NCI-H446 treated with DMSO at 0.1 percent for 48 hours (cell line): ENCODE results near the gene CSMD2.
"Not testable (repeated sequence)": the region's sequence is repeated elsewhere in the genome, so short reads cannot be mapped to it uniquely, and the experiment has no call there.

Experiments
- DNase-seq: peaks from one replicate; lab custom pipeline; 2025; lab: John Stamatoyannopoulos, UW

Gene CSMD2

DNA sequence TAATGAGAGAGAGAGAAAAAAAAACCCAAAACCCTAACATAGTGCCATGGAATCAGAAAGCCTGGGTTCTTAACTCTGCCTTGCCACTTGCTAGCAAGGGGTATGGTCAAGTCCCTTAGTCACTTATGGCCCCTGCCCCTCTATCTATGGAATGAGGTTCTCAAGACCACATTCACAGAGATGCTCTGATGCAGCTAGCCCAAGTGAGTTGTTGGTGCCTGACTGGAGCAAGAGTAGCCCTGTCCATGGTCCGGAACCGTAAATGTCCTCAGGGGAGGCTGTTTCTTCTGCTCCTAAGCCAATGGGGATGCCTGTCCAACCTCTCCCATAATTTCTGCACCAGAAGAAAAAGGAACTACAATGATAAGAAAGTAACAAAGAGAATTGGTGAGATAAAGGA is 56.8 kb downstream of the CSMD2 start:
- DNase-seq = no peak

DNA sequence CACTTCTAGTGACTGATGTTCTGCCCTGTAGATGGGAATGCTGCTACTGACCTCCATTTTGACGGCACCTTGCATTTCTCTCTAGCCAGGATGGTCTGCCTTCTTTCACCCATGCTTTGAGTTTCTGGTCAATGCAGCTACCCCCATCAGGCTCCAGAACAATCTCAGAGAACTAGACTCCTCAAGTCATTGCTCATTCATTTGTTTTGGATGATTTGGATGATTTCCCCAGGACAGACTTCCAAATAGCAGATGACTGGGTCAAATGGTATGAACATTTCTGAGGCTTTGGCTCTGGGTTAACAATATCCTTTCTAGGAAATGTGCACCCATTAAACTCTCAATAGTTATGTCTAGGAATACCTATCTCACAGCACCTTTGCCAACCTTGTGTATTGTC is 63.9 kb downstream of the CSMD2 start:
- no peak for DNase-seq

DNA sequence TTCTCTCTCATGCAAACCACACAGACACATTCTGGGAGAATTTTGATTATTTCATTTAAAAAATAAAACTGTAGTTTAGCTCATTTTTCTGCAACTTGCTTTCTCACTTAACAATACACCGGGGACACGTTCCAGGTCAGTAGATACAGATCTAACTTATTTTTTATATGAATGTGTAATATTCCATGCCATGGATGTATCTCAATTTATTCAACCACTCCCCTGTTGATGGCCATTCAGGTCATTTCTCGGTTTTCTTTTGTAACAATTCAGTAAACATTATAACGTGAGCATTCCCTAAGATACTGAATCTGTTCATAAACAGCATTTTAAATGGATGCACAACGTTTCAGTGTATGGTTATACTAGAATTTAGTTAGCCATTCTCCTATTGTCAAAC is 64.7 kb downstream of the CSMD2 start:
- DNase-seq = no peak

DNA sequence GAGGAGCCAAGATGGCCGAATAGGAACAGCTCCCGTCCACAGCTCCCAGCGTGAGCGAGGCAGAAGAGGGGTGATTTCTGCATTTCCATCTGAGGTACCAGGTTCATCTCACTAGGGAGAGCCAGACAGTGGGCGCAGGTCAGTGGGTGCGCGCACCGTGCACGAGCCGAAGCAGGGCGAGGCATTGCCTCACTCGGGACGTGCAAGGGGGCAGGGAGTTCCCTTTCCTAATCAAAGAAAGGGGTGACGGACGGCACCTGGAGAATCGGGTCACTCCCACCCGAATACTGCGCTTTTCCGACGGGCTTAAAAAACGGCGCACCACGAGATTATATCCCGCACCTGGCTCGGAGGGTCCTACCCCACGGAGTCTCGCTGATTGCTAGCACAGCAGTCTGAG is 72.6 kb downstream of the CSMD2 start:
- DNase-seq = not testable (repeated sequence)

DNA sequence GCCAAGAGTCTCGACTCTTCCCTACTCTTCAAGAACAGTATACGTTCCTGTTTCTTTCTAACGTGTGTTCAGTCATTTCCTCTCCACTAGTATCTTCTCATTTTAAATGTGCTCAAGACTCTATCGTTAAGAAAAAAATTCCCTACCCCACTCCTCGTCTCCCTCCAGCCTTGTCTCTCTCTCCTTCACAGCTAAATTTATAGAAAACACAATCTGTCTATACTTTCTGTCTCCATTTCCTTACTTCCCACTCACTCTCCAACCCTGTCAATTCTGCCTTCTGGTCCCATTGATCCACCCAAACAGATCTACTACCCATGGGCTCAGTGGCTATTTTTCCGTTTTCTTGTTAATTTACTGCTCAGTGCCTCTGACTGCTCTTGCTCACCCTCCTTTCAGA is 75.3 kb downstream of the CSMD2 start:
- no peak for DNase-seq

DNA sequence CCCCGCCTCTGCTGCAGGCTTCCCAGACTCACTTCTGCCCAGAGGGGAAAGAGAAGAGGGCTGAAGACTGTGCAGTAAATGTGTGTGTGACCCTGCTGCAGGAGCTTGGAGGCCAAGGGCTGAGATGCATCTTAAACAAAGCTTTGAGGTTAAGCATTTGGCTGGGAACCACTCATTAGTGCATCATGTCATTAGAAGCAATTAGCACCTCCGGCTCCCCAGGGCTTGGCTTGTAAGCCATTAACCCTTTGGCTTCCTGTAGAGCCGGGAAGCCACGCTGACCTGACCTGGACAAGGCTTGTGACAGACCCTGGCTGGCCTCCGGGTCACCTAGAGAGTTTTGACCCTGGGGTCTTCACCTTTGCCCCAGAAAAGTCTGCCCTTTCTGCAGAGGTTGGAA is 77.0 kb downstream of the CSMD2 start:
- DNase-seq = no peak

DNA sequence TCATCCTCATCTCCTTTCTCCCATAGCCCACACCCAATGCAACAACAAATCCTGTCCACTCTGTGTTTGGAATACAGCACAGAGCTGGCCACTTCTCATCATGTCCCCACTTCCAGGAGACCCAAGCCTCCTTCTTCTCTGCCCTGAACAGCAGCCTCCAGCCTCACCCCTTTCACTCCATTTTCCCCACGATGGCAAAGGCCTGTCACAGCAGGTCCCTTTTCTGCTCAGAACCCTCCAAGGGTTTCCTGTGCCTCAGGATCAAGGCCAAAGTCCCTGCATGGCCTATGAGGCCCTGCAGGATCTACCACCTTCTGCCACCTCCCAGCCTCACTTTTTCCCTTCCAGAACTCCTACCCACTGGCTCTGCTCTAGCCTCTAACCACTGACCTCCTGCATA is 78.5 kb downstream of the CSMD2 start:
- no peak for DNase-seq

DNA sequence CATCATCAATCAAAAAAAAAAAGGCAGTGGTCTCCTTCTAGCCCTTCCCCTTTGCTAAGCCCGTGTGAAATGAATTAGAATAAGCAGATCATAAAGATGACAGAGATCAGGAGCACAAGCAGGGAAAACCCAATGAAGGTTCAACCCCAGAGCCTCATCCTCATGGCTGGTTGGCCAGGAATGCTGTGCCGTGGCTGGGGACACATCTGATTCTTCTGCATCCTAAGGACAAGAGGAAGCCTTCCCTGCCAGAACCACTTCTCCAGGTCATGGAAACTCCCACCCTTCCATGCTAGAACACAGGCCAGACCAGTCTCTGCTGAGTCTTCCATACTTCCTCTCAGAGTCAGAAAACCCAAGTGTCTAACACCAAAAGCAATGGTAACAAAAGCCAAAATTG is 81.1 kb downstream of the CSMD2 start:
- DNase-seq = no peak

DNA sequence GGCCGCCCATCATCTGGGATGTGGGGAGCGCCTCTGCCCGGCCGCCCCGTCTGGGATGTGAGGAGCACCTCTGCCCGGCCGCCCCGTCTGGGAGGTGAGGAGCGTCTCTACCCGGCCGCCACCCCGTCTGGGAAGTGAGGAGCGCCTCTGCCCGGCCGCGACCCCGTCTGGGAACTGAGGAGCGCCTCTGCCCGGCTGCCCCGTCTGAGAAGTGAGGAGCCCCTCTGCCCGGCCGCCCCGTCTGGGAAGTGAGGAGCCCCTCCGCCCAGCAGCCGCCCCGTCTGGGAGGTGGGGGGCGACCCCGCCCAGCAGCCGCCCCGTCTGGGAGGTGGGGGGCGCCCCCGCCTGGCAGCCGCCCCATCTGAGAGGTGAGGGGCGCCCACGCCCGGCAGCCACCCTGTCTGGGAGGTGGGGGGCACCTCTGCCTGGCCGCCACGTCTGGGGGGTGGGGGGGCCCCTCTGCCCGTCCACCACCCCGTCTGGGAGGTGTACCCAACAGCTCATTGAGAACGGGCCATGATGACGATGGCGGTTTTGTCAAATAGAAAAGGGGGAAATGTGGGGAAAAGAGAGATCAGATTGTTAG is 82.9 kb downstream of the CSMD2 start:
- not testable (repeated sequence) for DNase-seq

DNA sequence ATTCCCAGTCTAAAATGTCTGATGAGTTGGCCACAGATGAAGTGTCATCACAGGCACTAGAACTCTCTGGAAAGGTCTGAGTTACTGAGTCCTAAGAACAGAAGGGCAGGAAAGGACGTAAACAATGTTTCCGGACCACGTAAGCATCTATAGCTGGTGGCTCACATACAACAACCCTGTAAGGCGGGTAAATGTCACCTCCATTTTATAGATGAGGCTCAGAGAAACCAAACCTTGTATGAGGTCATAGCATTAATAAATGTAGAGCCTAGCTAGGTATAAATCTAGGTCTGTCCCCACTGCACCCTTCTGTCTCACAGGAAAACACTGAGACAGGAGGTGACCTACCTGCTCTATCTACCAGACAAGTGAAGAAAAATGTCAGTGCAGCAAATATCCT is 86.6 kb downstream of the CSMD2 start:
- DNase-seq = no peak

DNA sequence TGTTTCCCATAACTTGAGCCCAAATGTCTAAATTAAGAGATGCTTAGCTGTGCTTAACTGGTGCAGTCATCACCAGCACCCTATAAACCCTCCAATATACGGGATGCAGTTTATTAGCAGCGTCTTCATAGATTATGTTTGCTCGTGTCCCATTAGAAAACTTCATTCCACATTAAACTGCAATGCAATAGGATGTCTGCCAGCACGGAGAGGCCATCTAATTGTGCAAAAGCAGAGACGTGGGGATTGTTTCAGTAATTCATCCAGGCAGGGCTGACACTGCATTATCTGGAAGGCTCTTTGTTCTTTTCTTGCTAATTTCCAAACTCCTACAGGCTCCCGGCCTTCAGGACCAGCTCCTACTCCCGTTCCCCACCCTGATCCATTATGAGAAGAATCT is 89.5 kb downstream of the CSMD2 start:
- DNase-seq = no peak

DNA sequence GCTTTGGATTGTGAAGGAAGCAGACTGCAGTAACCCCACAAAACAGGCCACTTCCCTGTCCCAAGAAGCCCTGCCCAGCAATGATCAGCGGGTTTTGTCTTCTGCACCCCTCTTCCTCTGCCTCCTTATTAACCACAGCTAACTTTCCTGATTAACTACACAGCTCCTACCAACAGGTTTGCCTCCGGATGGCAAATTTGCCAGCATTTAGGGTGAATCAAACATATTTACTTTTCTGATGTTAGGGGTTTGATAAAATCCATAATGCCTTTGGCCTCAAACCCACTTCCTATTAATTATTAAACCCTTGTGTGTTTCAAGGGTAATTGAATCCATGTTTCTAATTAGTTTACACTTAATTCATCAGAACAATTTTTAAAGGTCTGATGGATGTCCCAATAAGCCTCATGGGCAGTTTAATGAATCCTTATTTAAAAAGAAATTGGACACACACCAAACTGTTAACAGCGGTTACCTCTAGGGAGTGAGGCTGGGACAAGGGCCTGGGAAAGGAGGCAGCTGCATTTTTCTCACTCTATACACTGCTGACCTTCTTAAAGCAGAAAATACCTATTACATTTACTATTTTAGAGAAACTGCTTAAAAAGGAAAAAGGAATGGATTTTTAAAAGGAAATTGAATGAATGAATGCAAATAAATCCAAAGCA is 91.9 kb downstream of the CSMD2 start:
- DNase-seq = no peak

DNA sequence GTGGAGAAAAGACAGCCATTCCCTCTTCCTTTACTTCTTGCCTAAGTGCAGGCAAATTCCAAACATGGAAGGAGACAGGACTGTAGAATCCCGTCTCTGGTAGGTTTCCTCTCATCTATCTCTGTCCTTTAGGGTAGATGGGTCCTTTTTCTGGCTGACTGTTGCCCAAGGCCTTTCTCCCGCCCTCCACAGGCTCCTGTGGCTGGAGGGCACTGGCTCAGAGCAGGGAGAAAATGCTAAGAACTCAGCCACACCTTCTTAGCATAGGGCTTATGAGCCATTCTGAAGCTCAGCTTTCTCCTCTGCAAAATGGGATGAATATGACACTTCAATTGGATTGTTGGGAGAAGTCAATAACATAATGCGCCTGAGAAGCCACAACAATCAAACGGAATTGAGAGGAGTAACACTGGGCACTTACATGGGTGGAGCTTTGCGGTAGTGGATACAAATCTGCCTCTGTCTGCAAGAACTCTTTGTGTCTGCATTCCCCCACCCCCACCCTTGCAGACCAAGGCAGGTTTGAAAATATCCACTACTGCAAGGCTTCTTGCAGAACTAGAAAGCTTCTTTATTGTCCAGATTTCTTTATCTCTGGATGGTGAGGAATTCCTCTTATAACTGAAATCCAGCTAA is 94.7 kb downstream of the CSMD2 start:
- DNase-seq = no peak

DNA sequence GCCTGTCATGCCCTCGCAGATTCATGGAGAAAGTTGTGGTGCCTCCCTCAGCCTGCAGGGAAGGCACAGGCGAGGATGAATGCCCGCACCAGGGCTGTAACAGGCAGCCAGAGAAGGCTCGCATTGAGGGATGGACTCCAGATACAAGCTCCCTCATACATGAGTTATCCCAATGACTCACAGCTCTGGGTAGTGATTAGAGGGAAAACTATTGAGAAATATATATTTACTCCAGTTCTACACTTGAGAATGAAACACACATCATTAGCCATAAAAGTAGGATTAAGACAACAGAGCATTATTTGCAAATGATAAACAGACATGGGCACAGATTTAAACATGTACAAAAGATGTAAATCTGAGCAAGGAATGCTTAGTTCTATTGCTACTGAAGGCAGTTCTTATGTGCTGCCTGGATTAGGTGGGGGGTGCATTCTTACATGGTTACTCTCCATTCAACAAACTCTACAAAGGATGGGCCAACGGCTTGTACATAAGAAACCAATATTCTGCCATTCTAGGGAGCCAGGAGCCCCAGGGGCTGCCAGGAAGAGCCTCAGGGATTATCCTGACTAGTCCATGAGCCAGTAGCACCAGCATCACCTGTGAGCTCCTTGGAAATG is 97.9 kb downstream of the CSMD2 start:
- no peak for DNase-seq

DNA sequence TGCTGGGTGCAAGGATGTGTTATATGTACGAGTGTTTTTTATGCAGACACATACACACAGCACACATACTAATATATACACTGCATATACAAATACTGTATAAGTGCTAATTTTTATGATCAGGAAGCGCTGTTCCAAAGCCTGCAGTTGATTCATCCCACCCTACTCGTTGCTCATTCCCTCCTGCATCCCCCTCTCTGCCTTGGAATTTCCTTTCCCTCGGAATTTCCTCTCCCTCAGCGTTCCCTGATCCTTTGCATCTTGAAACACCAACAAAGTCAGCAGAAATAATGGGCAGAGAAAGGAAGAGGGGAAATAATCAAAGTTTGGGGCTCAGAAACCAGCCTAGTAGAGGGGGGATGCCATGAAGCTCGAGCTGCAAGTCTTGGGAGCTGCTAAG is 98.9 kb downstream of the CSMD2 start:
- DNase-seq = no peak

DNA sequence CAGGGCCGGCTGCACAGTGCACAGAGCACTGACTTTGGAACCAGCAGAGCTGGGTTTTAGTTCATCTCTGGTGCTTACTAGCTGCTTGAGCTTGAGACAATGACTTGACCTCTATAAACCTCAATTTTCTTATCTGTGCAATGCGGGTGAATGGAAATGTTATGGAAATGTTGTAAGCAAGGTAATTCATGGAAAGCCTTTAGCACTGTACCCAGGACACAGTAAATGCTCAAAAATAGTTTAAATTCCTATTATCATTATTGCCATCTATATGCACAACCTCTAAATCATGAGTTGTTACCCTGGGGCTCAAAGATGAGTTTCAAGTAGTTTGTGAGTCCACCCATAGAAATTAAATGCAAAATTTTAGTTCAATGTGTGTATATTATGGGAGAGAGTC is 99.5 kb downstream of the CSMD2 start:
- DNase-seq = no peak

DNA sequence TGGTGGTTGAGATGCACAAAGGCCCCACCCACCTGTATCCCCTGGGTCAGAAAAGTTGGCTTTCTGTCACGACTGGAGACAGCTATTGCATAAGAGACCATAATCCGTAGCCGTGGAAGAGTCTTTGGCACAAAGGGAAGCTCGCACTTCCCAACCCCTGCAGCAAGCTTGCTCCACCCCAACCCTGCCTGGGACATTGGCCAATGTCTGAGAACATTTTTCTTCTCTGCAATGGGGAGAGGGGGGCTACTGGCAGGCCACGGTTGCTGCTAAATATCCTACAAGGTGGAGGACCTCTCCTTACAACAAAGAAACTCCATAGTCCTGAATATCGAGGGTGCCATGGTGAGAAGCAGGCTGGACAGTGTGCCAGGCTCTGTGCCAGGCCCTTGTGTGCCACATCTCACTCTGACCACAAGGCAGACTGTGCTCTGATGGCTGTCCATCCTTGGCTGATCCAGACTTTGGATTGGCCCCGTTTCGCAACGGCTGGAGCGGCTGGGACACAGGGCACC is 104.1 kb downstream of the CSMD2 start:
- no peak for DNase-seq

DNA sequence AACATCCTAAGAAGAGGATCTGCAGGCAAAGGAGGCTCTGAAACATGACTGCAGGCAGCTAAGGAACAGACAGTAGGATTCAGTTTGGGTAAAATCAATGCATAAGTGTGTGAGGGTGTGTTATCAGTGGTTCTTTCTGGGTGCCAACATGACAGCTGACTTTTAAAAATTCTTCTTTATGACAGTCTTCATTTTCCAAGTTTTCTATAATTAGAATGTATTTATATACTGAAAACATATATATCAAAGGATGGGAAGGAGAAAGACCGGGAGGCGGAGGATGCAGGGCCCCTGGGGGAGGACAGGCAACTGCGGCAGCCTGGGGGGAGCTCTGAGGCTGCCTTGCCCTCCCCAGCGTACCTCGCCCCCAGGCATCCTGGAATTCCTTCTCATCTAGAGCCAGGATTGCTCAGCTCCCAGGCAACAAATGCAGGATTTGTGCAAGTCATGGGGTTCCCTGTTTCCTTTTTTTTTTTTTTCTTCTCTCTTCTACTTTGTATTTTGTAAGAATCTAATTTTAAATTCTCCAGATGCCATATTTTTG is 104.8 kb downstream of the CSMD2 start:
- DNase-seq = no peak

DNA sequence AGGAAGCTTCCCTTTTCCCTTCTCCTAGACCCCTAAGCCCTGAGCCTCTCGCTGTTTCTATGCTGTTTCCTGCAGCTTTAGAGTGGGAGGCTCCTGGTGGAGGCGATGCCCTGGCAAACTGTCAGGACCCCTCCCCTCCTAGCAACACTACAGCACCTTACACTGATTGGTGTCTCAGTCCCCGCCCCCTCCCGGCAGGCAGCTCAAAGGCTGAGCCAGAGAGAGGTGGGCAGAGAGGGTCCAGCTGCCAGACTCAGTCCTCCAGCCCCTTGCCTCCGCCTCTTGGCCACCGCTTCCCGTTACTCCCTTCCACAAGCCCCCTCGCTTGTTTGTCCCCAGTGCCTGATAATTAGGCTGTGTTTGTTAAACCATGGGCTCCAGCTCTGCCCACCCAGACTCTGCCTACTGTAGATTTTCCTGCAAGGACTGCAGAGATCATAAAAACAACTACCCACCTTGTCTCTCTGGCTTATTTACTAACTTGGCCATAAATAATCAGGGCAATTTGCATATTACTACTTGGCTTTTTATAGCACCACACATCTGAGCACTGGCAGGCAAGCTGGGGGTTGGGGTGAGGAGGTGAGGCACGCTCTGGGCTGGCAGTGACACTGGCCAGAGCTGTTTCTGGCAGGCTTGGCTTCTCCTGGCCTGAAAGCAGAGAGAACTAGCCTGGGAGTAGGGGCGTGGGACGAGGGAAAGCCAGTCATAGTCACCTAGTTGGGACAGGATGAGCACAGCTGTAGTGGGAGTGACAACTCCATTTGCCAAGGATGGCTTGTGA is 107.5 kb downstream of the CSMD2 start:
- DNase-seq = no peak

DNA sequence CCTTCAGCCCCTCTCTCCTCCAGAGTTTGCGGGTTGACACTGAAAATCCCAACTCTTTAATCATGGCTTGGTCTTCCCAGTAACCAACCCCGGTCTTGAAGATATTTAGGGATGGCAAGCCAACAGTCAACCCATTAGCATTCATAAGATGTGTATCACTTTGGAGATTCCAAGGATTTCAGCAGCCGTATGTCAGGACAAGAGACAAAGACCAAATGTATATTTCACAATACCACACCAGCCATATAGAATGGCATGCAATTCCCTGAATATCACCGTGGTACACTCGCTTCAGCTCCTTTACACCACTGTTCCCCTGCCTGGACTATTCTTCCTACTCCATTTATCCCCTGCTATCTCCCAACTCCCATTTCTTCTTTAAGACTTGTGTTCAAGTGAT is 109.2 kb downstream of the CSMD2 start:
- no peak for DNase-seq

DNA sequence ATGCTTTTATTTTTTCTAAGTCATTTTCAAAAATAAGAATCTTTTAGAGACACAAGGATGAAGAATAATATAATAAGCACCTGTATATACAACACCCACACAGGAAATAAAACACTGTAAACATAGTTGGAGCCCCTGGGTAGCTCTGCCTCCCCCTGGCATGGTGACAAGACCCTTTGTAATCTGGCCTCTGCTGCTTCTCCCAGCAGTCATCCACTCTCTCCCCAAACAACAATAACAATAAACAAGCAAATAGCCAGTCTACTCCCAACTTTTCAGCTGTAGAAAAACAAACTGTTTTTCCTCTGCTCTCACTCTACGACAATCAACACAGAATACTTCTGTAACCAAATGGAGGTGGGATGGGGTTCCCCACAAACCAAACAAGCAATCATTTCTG is 110.1 kb downstream of the CSMD2 start:
- no peak for DNase-seq

DNA sequence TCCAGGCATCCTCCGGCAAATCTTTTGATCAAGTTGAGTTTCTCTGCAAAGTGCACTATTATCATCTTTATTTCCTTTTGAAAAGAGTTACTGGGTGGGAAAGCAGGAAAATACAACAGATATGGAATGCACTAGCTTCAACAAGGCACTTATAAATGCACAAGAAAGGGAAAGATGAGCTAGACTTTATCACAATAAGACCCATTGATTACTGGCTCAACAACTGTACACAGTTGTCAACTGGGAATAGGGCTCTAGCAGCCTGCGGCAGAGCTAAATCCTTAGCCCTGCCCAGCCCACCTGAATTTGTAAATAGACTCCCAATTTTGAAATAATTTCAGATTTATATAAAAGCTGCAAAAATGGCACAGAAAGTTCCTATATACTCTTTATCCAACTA is 111.4 kb downstream of the CSMD2 start:
- no peak for DNase-seq
